ENCODE data around the gene AQP6. TPM values are rescaled to one million over a fixed set of nuclear protein-coding genes. Genes with fewer than 3 reads are reported as not detected.
A peak's percentile ranks its signal among the peaks of the same experiment; 100 is the strongest.
"Not testable (repeated sequence)": the region's sequence is repeated elsewhere in the genome, so short reads cannot be mapped to it uniquely, and the experiment has no call there.

Gene AQP6
- total RNA-seq, 1 experiment from 2014 or later = 0.10 TPM

DNA sequence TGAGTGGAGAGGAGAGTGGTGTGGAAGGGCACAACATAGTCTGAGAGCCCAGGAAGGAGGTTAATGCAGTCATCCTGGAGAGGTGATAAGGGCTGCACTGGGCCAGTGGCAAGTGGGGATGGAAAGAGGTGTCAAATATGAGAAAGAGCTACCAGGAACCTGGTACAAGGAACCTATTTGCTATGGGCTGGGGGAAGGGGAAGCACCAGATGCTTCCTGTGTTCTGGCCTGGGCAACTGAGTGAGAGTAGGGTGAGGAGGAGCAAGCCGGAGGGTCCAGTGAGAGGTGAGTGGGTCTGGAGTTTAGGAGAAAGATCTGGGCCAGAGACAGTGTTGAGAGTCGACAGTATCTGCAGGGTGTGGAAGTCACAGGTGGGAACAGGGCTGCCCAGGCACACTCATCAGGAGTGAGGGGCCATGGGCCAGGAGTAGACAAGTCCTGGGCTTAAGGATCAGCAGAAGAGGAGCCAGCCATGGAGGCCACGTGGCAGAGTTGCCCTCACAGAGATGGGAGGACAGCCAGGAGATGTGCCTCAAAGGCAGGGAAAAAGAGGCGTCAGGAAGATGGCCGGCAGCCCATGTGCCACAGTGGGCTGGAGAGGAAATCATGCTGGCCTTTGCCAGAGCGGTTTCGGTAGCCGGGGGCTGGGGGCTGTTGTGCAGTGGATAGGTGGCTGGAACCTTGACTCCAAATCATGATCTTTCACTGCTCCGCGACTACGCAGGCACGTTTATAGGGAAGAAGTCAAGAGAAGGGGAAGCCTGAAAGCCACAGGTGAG, 2.9 kb upstream of the AQP6 start:
- no peak for DNase-seq (ENCODE audit: low spot score)

DNA sequence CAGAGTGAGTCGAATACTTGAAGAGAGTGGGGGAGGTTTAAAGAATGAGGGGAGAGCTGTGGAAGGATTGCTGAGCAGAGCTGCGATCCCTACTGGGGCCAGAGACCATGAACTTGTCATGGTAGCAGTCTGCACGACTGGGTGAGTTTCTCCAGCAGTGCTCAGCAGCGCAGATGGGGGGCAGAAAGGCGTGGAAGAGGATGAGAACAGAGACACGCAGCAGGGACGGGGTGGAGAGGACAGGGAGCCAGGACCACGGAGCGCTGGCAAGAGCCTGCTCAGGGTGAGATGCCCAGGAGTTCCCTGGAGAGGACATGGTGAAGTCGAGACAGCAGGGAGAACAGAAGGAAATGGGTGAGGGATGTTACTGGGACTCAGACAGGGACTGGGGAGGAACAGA, 2.1 kb upstream of the AQP6 start:
- no peak for DNase-seq (ENCODE audit: low spot score)

DNA sequence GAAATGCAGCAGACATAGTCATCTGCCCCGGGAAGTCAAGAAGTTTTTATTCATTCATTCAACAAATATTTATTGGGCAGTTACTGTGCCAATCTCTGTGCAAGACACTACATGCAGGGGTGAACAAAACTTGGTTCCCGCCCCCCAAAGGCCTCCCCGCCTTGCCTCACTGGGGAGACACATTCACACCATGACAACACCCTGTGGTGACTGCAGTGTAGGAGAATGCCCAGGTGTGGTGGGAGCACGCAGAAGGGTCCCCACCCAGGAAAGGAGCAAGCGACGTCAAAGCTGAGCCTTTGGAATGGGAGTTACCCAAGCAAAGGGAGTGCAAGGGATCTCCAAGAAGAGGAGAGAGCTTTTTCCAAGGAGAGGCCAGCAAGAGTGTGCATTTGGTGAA, 1.6 kb upstream of the AQP6 start:
- no peak for DNase-seq (ENCODE audit: low spot score)

GRCh38 chr12:49972129-49972528, 618 bp upstream of the AQP6 start:
- no peak for DNase-seq (ENCODE audit: low spot score)

DNA sequence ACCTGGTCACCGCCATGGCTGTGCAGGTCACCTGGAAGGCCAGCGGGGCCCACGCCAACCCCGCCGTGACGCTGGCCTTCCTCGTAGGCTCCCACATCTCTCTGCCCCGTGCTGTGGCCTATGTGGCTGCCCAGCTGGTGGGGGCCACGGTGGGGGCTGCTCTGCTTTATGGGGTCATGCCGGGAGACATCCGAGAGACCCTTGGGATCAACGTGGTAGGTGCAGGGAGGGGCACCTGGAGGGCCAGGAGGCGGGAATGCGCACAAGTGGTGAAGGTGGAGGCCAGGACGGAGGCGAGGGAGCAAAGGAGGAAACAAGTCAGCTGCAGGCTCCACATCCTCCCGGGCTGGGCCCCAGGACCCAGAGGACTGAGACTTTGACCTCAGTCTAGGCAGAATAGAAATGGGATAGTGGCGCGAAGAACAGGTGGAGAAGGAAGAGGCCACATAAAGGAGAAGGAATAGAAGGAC, 649 bp downstream of the AQP6 start:
- no peak for DNase-seq (ENCODE audit: low spot score)

GRCh38 chr12:49974231-49974675, 1.5 kb downstream of the AQP6 start:
- DNase-seq (ENCODE audit: low spot score) = no peak

DNA sequence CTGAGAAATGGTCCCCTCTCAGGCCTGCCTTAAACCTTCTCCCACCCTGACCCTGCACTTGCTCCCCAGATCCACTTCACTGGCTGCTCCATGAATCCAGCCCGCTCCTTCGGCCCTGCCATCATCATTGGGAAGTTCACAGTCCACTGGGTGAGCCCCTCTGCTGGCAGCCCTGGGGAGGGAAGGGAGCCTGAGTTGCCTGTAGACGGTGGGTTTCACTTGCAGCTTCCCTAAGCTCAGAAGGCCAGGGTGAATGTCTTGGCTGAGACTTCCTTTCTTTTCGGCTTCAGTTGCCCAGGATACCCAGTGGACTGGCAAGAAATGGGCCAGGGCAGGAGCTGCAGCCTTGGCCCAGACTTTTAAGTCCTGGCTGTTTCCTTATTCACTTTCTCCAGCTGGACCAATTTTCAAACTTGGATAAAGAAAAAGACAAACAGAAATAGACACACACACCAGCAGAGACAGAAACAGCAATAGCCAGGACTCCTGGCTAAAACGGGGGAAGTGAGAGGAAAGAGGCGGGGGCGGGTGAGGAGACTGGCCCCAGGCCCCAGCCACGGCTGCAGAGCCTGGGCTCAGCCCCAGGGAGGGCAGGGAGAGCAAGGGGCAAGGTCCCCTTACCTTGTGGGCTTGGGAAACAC, 2.0 kb downstream of the AQP6 start:
- no peak for DNase-seq (ENCODE audit: low spot score)

- no peak for DNase-seq (ENCODE audit: low spot score)
Measured at GRCh38 chr12:49975318-49975761, 2.6 kb downstream of the AQP6 start.

DNA sequence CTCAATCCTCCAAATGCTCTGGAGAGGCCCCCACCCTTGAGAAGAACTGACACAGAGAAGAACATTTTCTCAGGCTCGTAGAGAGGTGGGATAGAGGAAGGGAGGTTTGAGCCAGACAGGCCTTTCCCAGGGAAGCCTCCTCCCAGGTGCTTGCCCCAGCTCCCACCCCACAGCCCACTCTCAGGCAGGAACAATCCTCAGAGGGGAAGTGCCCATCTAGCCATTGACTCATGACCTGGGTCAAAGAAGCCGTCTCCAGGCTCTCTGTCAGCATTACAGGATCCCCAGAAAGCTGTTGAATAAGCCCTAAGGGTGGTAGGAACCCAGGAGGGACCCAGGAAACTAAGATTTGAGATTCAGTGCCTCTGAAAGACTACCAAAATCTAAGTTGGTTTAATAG, 3.8 kb downstream of the AQP6 start:
- no peak for DNase-seq (ENCODE audit: low spot score)

GRCh38 chr12:49978125-49978524, 5.4 kb downstream of the AQP6 start:
- no peak for DNase-seq (ENCODE audit: low spot score)

- DNase-seq (ENCODE audit: low spot score) = no peak
Measured at GRCh38 chr12:49979016-49979586, 6.4 kb downstream of the AQP6 start.

DNA sequence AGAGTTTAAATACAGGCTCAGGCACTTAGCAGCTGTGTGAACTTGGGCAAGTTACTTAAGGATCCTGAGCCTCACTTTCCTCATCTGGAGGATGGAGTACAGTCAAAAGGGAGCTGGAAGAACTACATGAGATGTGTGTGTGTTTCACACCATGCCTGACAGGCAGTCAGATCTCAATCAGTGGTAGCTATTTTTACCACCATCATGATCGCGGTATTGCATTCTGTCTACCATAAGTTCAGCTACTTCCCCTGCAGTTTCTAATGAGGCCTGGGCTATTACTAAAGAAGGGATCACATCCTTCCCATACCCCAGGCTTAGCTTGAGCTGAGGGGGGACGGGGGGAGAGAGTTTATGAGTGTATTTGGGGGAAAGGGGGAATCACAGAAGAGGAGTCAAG, 7.0 kb downstream of the AQP6 start:
- DNase-seq (ENCODE audit: low spot score) = no peak

- DNase-seq (ENCODE audit: low spot score) = no peak
Measured at GRCh38 chr12:49980501-49981349, 8.0 kb downstream of the AQP6 start.

- no peak for DNase-seq (ENCODE audit: low spot score)
Measured at GRCh38 chr12:49982246-49983087, 9.7 kb downstream of the AQP6 start.

DNA sequence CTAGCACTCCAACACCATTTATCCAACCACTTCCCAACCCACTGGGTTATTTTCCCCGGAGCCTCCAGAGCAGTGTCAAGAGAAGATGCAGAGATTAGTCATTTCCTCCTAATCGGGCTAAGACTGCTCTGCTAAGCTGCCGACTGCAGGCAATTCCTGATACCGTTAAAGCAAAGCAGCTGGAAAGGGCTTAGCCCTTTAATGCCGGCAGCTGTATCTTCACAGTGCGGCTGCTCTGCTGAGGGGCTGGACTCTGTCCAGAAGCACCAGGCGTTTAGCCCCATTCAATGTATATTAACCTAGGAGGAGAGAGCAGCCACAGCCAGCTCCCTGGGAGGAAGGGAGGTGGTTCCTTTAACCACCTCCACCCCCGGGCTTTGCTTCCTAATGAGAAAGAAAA, 11.1 kb downstream of the AQP6 start:
- DNase-seq (ENCODE audit: low spot score) = peak; percentile 53

GRCh38 chr12:49984476-49985359, 12.0 kb downstream of the AQP6 start:
- no peak for DNase-seq (ENCODE audit: low spot score)

- DNase-seq (ENCODE audit: low spot score) = no peak
Measured at GRCh38 chr12:49985981-49986380, 13.2 kb downstream of the AQP6 start.

DNA sequence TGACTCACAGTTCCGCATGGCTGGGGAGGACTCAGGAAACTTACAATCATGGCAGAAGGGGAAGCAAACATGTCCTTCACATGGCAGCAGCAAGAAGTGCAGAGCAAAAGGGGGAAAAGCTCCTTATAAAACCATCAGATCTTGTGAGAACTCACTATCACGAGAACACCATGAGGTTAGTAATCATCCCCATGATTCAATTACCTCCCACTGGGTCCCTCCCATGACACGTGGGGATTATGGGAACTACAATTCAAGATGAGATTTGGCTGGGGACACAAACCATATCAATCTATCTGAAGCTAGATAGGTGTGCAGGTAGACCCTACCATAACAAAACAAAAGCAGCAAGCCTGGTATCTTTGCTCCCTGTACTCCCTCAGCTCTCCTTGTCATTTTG, 13.7 kb downstream of the AQP6 start:
- not testable (repeated sequence) for DNase-seq (ENCODE audit: low spot score)

- no peak for DNase-seq (ENCODE audit: low spot score)
Measured at GRCh38 chr12:49987625-49988303, 15.0 kb downstream of the AQP6 start.

Data from H4 (cell line).